NCI-H187 (cell line): ENCODE results near the gene HS6ST1.

Source experiments
- DNase-seq, 2 experiments: peaks; one replicate each; lab custom pipeline; 2025; lab: John Stamatoyannopoulos, UW

The HS6ST1 gene

GRCh38 chr2:128318776-128319464 lies at the start of gene HS6ST1:
Gene HS6ST1 (minus strand): TSS chr2:128318868. CDS start chr2:128318563, 305 bp downstream.
- DNase-seq, result peak in 1 of 2 experiments; percentile 42

GRCh38 chr2:128367601-128368359 lies 49.1 kb upstream of the HS6ST1 start:
- DNase-seq, result no peak

- DNase-seq, result no peak
Measured at GRCh38 chr2:128366713-128367511, 48.2 kb upstream of the HS6ST1 start.

- no peak for DNase-seq
Measured at GRCh38 chr2:128365217-128365905, 46.7 kb upstream of the HS6ST1 start.

- DNase-seq, result no peak
Measured at GRCh38 chr2:128364441-128364911, 45.8 kb upstream of the HS6ST1 start.

- no peak for DNase-seq
Measured at GRCh38 chr2:128363934-128364361, 45.3 kb upstream of the HS6ST1 start.

- DNase-seq, result no peak
Measured at GRCh38 chr2:128362889-128363228, 44.2 kb upstream of the HS6ST1 start.

- DNase-seq, result no peak
Measured at GRCh38 chr2:128362176-128362888, 43.7 kb upstream of the HS6ST1 start.

- no peak for DNase-seq
Measured at GRCh38 chr2:128361376-128362131, 42.9 kb upstream of the HS6ST1 start.

GRCh38 chr2:128360711-128361110 lies 42.0 kb upstream of the HS6ST1 start:
- no peak for DNase-seq

GRCh38 chr2:128359841-128360240 lies 41.2 kb upstream of the HS6ST1 start:
- no peak for DNase-seq

GRCh38 chr2:128358941-128359731 lies 40.5 kb upstream of the HS6ST1 start:
- DNase-seq, result no peak

- no peak for DNase-seq
Measured at GRCh38 chr2:128357506-128358370, 39.1 kb upstream of the HS6ST1 start.

GRCh38 chr2:128356127-128356526 lies 37.5 kb upstream of the HS6ST1 start:
- no peak for DNase-seq

- DNase-seq, result no peak
Measured at GRCh38 chr2:128354726-128355470, 36.2 kb upstream of the HS6ST1 start.

- DNase-seq, result no peak
Measured at GRCh38 chr2:128354161-128354560, 35.5 kb upstream of the HS6ST1 start.

- no peak for DNase-seq
Measured at GRCh38 chr2:128350736-128351135, 32.1 kb upstream of the HS6ST1 start.

GRCh38 chr2:128348701-128349100 lies 30.0 kb upstream of the HS6ST1 start:
- no peak for DNase-seq
